ENCODE data around the gene ATP6V0A4. TPM values are rescaled to one million over a fixed set of nuclear protein-coding genes. Genes with fewer than 3 reads are reported as not detected.

The ATP6V0A4 gene
- total RNA-seq, 1 experiment from 2014 or later, result 1.0 TPM

- no peak overlapping the region for H3K4me3 ChIP-seq (ENCODE audit: low read length)
- H3K27me3 ChIP-seq (ENCODE audit: low read length), result peaks cover 10% of the 10 kb centered on the region
- no peak overlapping the region for H2AFZ ChIP-seq (ENCODE audit: low read length)
- DNase-seq (no peak), ATAC-seq (no peak)
- intact Hi-C loops (cut with micrococcal nuclease), result no loop called here
- no peaks in the 10 kb centered on the region for H3K36me3 ChIP-seq (ENCODE audit: low read depth, low read length)
- H4K20me1 ChIP-seq (ENCODE audit: low read length), result no peaks in the 10 kb centered on the region
- no TSS peak for BruUV-seq (replicated peaks)
- H3K9me2 ChIP-seq (replicated peaks; ENCODE audit: low read length), result no peaks in the 10 kb centered on the region
- H3K9me3 ChIP-seq (ENCODE audit: low read length), result no peaks in the 10 kb centered on the region
- H3K9ac ChIP-seq (ENCODE audit: low read length), result no peak overlapping the region
- POLR2A ChIA-PET (ENCODE audit: unreplicated experiment), result no interaction called here
- H3K4me1 ChIP-seq (ENCODE audit: insufficient read depth, low read length), result no peaks in the 10 kb centered on the region
- H3F3A ChIP-seq (ENCODE audit: low read length, unreplicated experiment), result no peaks in the 10 kb centered on the region
- H3K79me2 ChIP-seq (ENCODE audit: low read length), result no peaks in the 10 kb centered on the region
- no peak for TF ChIP-seq EZH2 (IDR thresholded peaks at IDR 0.05; ENCODE audit: low read length, unreplicated experiment)
- H3K4me2 ChIP-seq (ENCODE audit: low read length), result no peak overlapping the region
- H3K27ac ChIP-seq (ENCODE audit: low read length), result no peak overlapping the region
- CTCF ChIA-PET, result no interaction called here
These were observed 96.5 kb downstream of the ATP6V0A4 start for GRCh38 chr7:138701537-138701923.

DNA sequence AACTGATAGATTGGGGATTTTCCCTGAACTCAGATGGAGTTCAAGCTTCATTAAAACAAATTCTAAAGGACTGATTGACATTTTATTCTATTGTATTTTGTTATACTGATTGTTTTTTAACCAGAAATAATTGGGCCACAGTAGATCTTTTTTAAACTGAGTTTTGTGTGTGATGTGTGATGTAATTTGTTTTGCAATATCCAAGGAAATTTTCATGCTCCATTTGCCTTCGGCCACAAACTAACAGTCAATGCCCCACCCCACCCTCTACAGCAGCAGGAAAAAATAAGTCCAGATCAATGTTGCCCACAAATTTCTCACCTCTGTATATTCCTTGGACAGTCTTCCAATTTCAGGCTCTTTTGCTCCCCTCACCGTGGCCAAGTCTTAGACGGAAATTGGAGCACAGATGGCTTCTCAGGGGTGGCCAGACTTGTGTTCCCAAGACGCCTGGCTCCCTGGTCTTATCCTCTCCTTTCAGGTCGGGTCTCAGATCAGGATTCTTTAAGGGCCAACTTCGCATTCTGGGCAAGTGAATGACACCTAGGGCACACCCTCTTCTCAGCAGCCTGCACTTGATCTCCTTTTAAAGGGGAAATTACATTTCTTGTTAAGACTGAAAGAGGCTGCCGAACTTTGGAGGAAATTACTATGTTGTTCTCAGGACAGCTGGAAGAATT, 97.0 kb downstream of the ATP6V0A4 start, which contains the start of gene SVOPL:
Gene SVOPL (minus strand): TSS at position 506 of the 680 bp plus-strand sequence. CDS start 22,317 bp downstream, outside the sequence.
- no peak for ATAC-seq
- CTCF ChIA-PET, result interaction anchor here (0.6 kb wide), 2 partner anchors 44 to 612 kb away, joined by 3 read pairs; no protein-coding TSS in a partner anchor

GRCh38 chr7:138699661-138700060, 98.3 kb downstream of the ATP6V0A4 start:
- TF ChIP-seq EZH2phosphoT487 (IDR thresholded peaks at IDR 0.05; ENCODE audit: borderline replicate concordance, low read length) (no peak), EZH2 (IDR thresholded peaks at IDR 0.05; ENCODE audit: low read length, unreplicated experiment) (no peak)
- CTCF ChIA-PET, result no interaction called here
- H3K9me2 ChIP-seq (replicated peaks; ENCODE audit: low read length), result no peaks in the 10 kb centered on the region
- POLR2A ChIA-PET (ENCODE audit: unreplicated experiment), result no interaction called here
- H3F3A ChIP-seq (ENCODE audit: low read length, unreplicated experiment), result no peaks in the 10 kb centered on the region
- no peaks in the 10 kb centered on the region for H3K9me3 ChIP-seq (ENCODE audit: low read length)
- no peaks in the 10 kb centered on the region for H3K79me2 ChIP-seq (ENCODE audit: low read length)
- H3K36me3 ChIP-seq (ENCODE audit: low read depth, low read length), result no peaks in the 10 kb centered on the region
- no peak overlapping the region for H3K9ac ChIP-seq (ENCODE audit: low read length)
- H4K20me1 ChIP-seq (ENCODE audit: low read length), result no peaks in the 10 kb centered on the region
- no peaks in the 10 kb centered on the region for H3K4me1 ChIP-seq (ENCODE audit: insufficient read depth, low read length)
- no peak for DNase-seq
- H3K27ac ChIP-seq (ENCODE audit: low read length), result no peak overlapping the region
- no peak overlapping the region for H3K4me2 ChIP-seq (ENCODE audit: low read length)
- no peak for ATAC-seq
- intact Hi-C loops (cut with micrococcal nuclease), result no loop called here
- H3K27me3 ChIP-seq (ENCODE audit: low read length), result peaks cover 10% of the 10 kb centered on the region
- no TSS peak for BruUV-seq (replicated peaks)
- no peak overlapping the region for H2AFZ ChIP-seq (ENCODE audit: low read length)
- H3K4me3 ChIP-seq (ENCODE audit: low read length), result no peak overlapping the region

More for the DNA sequence above, 97.0 kb downstream of the ATP6V0A4 start, which contains the start of gene SVOPL:
- no TSS peak for BruUV-seq (replicated peaks)
- Histone ChIP-seq H3K4me2 (ENCODE audit: low read length) (no peak within 1 kb of the TSS), H3K4me3 (ENCODE audit: low read length) (no peak within 1 kb of the TSS), H3K27me3 (ENCODE audit: low read length) (peaks cover 10% of the 10 kb centered on the region), H3K9me2 (replicated peaks; ENCODE audit: low read length) (no peaks in the 10 kb centered on the region), H2AFZ (ENCODE audit: low read length) (no peak within 1 kb of the TSS), H4K20me1 (ENCODE audit: low read length) (no peaks in the 10 kb centered on the region), H3K9ac (ENCODE audit: low read length) (no peak within 1 kb of the TSS), H3K27ac (ENCODE audit: low read length) (no peak within 1 kb of the TSS), H3K36me3 (ENCODE audit: low read depth, low read length) (no peaks in the 10 kb centered on the region), H3K79me2 (ENCODE audit: low read length) (no peaks in the 10 kb centered on the region), H3K4me1 (ENCODE audit: insufficient read depth, low read length) (no peaks in the 10 kb centered on the region), H3K9me3 (ENCODE audit: low read length) (no peaks in the 10 kb centered on the region), H3F3A (ENCODE audit: low read length, unreplicated experiment) (no peaks in the 10 kb centered on the region)
- POLR2A ChIA-PET (ENCODE audit: unreplicated experiment), result no interaction called here
- intact Hi-C loops (cut with micrococcal nuclease), result no loop called here
- TF ChIP-seq CTCF (conservative IDR thresholded peaks at IDR 0.05; ENCODE audit: low read depth, low read length) (no peak), EZH2phosphoT487 (IDR thresholded peaks at IDR 0.05; ENCODE audit: borderline replicate concordance, low read length) (no peak), EZH2 (IDR thresholded peaks at IDR 0.05; ENCODE audit: low read length, unreplicated experiment) (no peak)
- DNase-seq, result no peak

Measured in PC-3 (cell line).